Aorta (tissue), 5 donors: ENCODE data around the gene CD200R1. TPM values are rescaled to one million over a fixed set of nuclear protein-coding genes. Genes with fewer than 3 reads are reported as not detected.
"Not testable (repeated sequence)": the region's sequence is repeated elsewhere in the genome, so short reads cannot be mapped to it uniquely, and the experiment has no call there.

Source experiments
- ATAC-seq: fragments of 200-7000 bp; cut with Tn5 transposase; one replicate; pipeline ENCODE4 v1.9.1; 2022; ENCODE audit warnings: moderate library complexity; ENCODE audit not compliant: low FRiP score
- DNase-seq, 2 donors: peaks; one replicate each; pipeline ENCODE4 v3.0.0-alpha.2; 2020
- H3K27ac ChIP-seq, 2 donors: one replicate each; pipeline ENCODE4 v1.5.1; 2013; ENCODE audit warnings: low read length in 2 of 2, mild to moderate bottlenecking in 2 of 2, moderate library complexity in 2 of 2, control low read depth in 1 of 2, inconsistent platforms in 1 of 2, low read depth in 1 of 2
- H3K27me3 ChIP-seq, 2 donors: one replicate each; pipeline ENCODE4 v1.6.1; 2013; ENCODE audit warnings: control low read depth in 1 of 2, low read length in 1 of 2, mild to moderate bottlenecking in 1 of 2, moderate library complexity in 1 of 2; ENCODE audit not compliant: insufficient read depth in 2 of 2, control insufficient read depth in 1 of 2
- H3K36me3 ChIP-seq, 2 donors: one replicate each; pipeline ENCODE4 v1.6.1; 2013; ENCODE audit warnings: control low read depth in 1 of 2, low read length in 1 of 2, mild to moderate bottlenecking in 1 of 2; ENCODE audit not compliant: insufficient read depth in 2 of 2, control insufficient read depth in 1 of 2
- H3K4me1 ChIP-seq, 2 donors: one replicate each; pipeline ENCODE4 v1.6.1; 2013; ENCODE audit warnings: low read length in 2 of 2, control low read depth in 1 of 2, mild to moderate bottlenecking in 1 of 2, moderate library complexity in 1 of 2; ENCODE audit not compliant: insufficient read depth in 2 of 2, control insufficient read depth in 1 of 2
- H3K4me3 ChIP-seq, 2 donors: one replicate each; pipeline ENCODE4 v1.5.1; 2013; ENCODE audit warnings: low read length in 2 of 2, control low read depth in 1 of 2, mild to moderate bottlenecking in 1 of 2
- H3K9me3 ChIP-seq: one replicate; pipeline ENCODE4 v1.6.1; 2013; ENCODE audit warnings: mild to moderate bottlenecking, low read length; ENCODE audit not compliant: control insufficient read depth
- WGBS, 2 donors: extraction: QIAGEN DNeasy Blood & Tissue Kit; methylation state at CpG; one replicate each; pipeline ENCODE4 v1.1.7; 2013; 5-methylcytosine and 5-hydroxymethylcytosine counted together
- intact Hi-C, 2 donors: fragments of 100-400 bp; cut with DNase I; formaldehyde crosslinking; loops; one replicate each; pipeline versions ENCODE4 v1.14.2 to v1.15.0; 2022
- polyA plus RNA-seq, 2 donors: library from polyadenylated mRNA; stranded (reverse); fragments of 200-250 nt; gene quantifications; one replicate each; pipeline ENCODE4 v1.2.3, GENCODE V29; 2013
- total RNA-seq, 2 donors: library from RNA; stranded (reverse); fragmentation: NEBNext Ultra II Directional; extraction: Animal tissue kit (Norgen Biotek cat#: 25700); gene quantifications; one replicate each; pipeline ENCODE4 v1.2.1, GENCODE V29; 2021
- donor health status: healthy with polysubstance abuse.
- donor health status: Bipolar disorder and iron deficiency.
- donor health status: DM: no; HTN: no; CAD: no.
- donor health status: DM: no; HTN: no; CAD: no.
- donor health status: DM: yes; HTN: yes; CAD: no.

Gene CD200R1
- total and polyA plus RNA-seq, 4 donors: 0.18 to 6.5 (median 1.7) TPM

DNA sequence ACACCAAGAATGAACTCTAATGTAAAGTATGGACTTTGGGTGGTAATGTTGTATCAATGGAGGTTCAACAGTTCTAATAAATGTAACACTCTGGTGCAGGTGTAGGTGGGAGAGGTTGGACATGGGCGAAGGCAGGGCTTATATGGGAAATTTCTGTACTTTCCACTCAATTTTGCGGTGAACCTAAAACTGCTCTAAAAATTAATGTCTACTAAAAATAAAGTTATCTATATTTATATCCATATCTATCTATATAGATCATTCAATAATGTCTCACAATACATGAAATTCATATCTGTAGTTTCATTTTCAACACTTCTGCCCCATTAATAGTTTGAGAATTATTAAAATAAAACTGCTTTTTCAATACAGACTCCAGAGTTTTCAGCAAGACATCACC, 49.3 kb downstream of the CD200R1 start:
- no peaks in the 10 kb centered on the region for H3K27me3 ChIP-seq
- WGBS, 2 donors: 90 to 91% methylated on average over 2 of the region's 2 CpGs
- H3K9me3 ChIP-seq: no peaks in the 10 kb centered on the region
- H3K27ac ChIP-seq: no peak overlapping the region
- H3K4me3 ChIP-seq: no peak overlapping the region
- ATAC-seq (no peak), DNase-seq (no peak)
- intact Hi-C loops: no loop called here
- H3K4me1 ChIP-seq: no peaks in the 10 kb centered on the region
- H3K36me3 ChIP-seq: no peaks in the 10 kb centered on the region

DNA sequence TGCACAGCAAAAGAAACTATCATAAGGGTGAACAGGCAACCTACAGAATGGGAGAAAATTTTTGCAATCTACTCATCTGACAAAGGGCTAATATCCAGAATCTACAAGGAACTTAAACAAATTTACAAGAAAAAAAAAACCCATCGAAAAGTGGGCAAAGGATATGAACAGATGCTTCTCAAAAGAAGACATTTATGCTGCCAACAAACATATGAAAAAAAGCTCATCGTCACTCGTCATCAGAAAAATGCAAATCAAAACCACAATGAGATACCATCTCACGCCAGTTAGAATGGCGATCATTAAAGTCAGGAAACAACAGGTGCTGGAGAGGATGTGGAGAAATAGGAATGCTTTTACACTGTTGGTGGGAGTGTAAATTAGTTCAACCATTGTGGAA, 55.4 kb downstream of the CD200R1 start:
- ATAC-seq, H3K27ac ChIP-seq, H3K4me3 ChIP-seq, H3K27me3 ChIP-seq, H3K4me1 ChIP-seq, H3K9me3 ChIP-seq, DNase-seq, intact Hi-C loops, H3K36me3 ChIP-seq: not testable (repeated sequence)
- WGBS, 2 donors: 92 to 93% methylated on average over 5 of the region's 5 CpGs

DNA sequence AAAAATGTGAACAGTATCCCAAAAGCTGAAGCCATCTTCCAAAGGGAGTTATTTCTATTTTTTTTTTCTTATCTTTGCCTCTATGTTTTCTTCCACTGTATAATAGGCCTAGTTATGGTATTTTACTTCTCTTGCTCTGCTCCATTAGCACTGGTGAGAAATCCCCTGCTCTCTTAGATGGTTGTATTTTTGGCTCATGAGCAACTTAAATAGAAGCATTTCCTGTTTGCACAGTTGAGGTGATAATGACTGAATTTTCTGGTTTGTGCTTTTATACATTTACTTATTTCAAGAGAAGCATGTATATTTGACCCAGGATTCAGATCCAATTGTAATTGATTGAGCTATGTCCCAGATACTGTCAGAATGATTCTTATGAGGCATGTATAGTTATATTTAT, 66.7 kb downstream of the CD200R1 start:
- no peak for DNase-seq
- ATAC-seq: no peak
- Histone ChIP-seq H3K9me3 (no peaks in the 10 kb centered on the region), H3K4me3 (no peak overlapping the region), H3K27ac (no peak overlapping the region), H3K4me1 (no peaks in the 10 kb centered on the region), H3K27me3 (no peaks in the 10 kb centered on the region), H3K36me3 (no peaks in the 10 kb centered on the region)
- intact Hi-C loops: no loop called here

DNA sequence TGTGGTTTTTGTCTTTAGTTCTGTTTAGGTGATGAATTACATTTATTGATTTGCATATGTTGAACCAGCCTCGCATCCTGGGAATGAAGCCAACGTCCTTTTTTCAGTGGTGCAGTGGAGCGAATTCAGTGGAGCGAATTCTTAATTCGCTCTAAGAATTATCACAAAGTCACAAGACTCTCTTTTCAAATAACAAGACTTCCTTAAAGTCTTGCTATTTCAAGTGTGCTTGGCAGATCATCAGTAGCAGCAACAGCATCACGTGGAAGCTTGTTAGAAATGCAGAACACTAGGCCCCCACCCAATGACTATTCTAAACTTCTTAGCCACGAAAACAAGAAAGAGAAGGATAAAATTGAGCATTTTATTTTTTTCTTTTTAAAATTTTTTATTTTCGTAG, 70.1 kb downstream of the CD200R1 start:
- no peak for ATAC-seq
- WGBS, 2 donors: 79 to 83% methylated on average over 8 of the region's 8 CpGs
- H3K36me3 ChIP-seq: no peaks in the 10 kb centered on the region
- no peak for DNase-seq
- intact Hi-C loops: no loop called here
- no peak overlapping the region for H3K4me3 ChIP-seq
- H3K27ac ChIP-seq: no peak overlapping the region
- H3K4me1 ChIP-seq: no peaks in the 10 kb centered on the region
- H3K27me3 ChIP-seq: no peaks in the 10 kb centered on the region
- H3K9me3 ChIP-seq: no peaks in the 10 kb centered on the region

DNA sequence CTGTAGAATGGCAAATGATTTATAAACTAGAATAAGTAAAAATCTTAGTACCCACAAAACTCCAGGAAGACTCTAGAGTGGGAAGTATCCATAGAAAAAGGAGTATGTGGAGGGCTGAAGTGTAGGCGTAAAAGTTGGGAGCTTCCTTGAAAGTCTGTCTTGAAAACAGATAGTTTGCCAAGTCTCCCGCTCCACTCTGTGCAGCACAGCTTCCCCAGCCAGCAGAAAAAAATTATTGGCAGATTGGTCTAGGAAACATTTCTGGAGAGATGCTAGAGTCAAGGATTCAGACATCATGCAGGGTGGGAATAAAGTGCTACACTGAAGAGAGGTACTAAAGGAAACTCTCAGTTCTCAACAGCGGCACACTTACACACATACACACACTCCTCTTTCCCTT, 74.8 kb downstream of the CD200R1 start:
- intact Hi-C loops: no loop called here
- 45 to 47% methylated on average over 3 of the region's 3 CpGs for WGBS, 2 donors

DNA sequence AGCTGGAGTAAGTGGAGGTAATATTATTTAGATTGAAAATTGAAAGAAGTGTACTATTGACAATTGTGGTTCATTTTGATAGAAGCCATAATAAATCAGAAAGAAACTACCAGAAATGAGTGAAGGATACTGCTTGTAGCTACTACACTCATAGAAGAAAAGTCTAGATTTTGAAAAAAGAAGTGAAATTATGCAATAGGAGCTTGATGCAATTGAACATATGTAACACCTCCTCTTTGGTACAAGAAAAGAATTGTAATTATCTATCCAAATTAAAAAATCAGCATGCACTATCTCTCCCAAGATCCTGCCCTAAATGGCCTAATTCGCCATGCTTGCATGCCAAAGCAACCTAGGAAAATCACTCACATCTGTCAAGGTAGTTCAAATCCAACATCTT, 77.1 kb downstream of the CD200R1 start:
- intact Hi-C loops: no loop called here
- ATAC-seq (no peak), DNase-seq (no peak)
- Histone ChIP-seq H3K27ac (no peak overlapping the region), H3K9me3 (no peaks in the 10 kb centered on the region), H3K4me3 (no peak overlapping the region), H3K27me3 (no peaks in the 10 kb centered on the region), H3K4me1 (no peaks in the 10 kb centered on the region), H3K36me3 (no peaks in the 10 kb centered on the region)
- WGBS, 2 donors: 87 to 94% methylated on average over 1 of the region's 1 CpG

More for the DNA sequence above, 74.8 kb downstream of the CD200R1 start:
- Histone ChIP-seq H3K27ac (no peak overlapping the region), H3K9me3 (no peaks in the 10 kb centered on the region), H3K4me3 (no peak overlapping the region), H3K36me3 (no peaks in the 10 kb centered on the region), H3K27me3 (no peaks in the 10 kb centered on the region), H3K4me1 (no peaks in the 10 kb centered on the region)
- ATAC-seq: peak; percentile 46
- DNase-seq: no peak

DNA sequence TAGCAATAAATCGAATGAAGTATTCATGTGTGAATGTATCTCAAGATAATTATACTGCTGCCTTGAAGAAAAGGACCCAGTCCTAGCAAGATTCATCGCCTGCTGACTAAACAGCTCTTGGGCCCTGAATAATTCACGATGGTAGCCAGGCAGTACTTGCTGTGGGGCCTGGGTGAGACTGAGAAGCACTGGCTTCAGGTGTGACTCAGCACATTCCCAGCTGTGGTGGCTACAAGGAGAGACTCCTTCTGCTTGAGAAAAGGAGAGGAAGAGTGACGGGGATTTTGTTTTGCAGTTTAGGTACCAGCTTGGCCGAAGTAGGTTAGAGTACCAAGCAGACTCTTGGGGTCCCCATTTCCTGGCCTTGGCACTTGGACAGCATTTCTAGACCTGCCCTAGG, 80.6 kb downstream of the CD200R1 start:
- Histone ChIP-seq H3K27ac (no peak overlapping the region), H3K4me1 (no peaks in the 10 kb centered on the region), H3K36me3 (no peaks in the 10 kb centered on the region), H3K9me3 (no peaks in the 10 kb centered on the region), H3K4me3 (no peak overlapping the region), H3K27me3 (no peaks in the 10 kb centered on the region)
- 70 to 76% methylated on average over 5 of the region's 5 CpGs for WGBS, 2 donors
- ATAC-seq (no peak), DNase-seq (no peak)
- intact Hi-C loops: no loop called here

DNA sequence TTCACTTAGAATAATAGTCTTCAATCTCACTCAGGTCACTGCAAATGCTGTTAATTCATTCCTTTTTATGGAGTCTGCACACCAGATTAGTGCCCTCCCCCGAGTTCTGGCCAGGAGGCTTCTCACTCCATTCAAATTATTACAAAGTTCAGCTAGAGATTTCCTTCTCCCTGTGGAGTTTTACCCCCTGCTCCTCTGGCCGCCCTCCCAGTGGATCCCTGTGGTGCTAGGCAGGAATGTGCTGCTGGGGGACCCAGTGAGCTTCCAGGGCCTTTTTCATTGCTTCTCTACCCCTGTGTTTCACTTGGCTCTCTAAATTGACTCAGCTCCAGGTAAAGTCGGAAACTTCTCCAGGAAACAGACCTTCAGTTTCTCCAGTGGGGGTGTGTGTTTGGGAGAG, 85.5 kb downstream of the CD200R1 start:
- no peak overlapping the region for H3K27ac ChIP-seq
- DNase-seq (no peak), ATAC-seq (no peak)
- H3K27me3 ChIP-seq: no peaks in the 10 kb centered on the region
- 23 to 31% methylated on average over 3 of the region's 3 CpGs for WGBS, 2 donors
- intact Hi-C loops: no loop called here
- no peak overlapping the region for H3K4me3 ChIP-seq
- H3K4me1 ChIP-seq: no peaks in the 10 kb centered on the region
- no peaks in the 10 kb centered on the region for H3K36me3 ChIP-seq
- no peaks in the 10 kb centered on the region for H3K9me3 ChIP-seq

DNA sequence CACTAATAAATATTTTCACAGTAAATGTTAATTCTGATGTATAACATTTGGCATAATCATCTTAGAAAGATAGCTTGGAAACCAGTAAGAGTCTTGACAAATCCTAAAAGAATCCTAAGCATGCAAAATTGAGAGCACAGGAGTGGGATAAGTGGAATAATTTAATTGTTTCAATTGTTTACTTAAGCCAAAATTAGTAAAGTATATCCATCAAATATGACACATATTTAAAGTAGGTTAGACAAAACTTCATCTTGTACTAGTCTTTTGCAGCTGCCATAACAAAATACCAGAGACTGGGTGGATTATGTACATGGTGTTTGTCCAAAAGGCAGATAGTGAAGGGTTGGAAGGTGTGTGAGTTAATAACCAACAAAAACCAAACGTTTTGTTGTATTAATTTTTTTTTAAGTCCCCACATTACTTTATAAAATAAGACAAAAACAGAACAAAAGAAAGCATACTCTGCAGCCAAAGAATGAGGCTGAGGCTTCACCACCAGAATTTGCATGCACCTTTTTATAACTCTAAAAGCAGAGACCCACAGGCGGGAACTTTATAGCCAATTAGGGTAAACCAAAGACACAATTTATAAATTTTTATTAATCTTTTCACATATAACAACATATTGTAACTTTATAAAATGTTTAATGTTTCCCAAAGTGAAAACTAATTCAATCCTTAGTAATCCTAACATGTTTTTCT, 86.4 kb downstream of the CD200R1 start:
- no peaks in the 10 kb centered on the region for H3K27me3 ChIP-seq
- intact Hi-C loops: no loop called here
- H3K9me3 ChIP-seq: no peaks in the 10 kb centered on the region
- DNase-seq (no peak), ATAC-seq (no peak)
- H3K27ac ChIP-seq: no peak overlapping the region
- 45 to 50% methylated on average over 2 of the region's 2 CpGs for WGBS, 2 donors
- no peaks in the 10 kb centered on the region for H3K36me3 ChIP-seq
- no peaks in the 10 kb centered on the region for H3K4me1 ChIP-seq
- H3K4me3 ChIP-seq: no peak overlapping the region
